Upper lobe of left lung (tissue), 6 donors: ENCODE data around the gene PPP1R14D. TPM values are rescaled to one million over a fixed set of nuclear protein-coding genes. Genes with fewer than 3 reads are reported as not detected.

Experiments
- ATAC-seq, 2 donors: fragments of 200-7000 bp; cut with Tn5 transposase; one replicate each; pipeline ENCODE4 v1.9.1; 2022; ENCODE audit warnings: mild to moderate bottlenecking in 2 of 2, moderate library complexity in 2 of 2; ENCODE audit not compliant: low FRiP score in 2 of 2
- DNase-seq, 2 donors: peaks; one replicate each; pipeline ENCODE4 v3.0.0-alpha.2; 2019 to 2020
- H3K27ac ChIP-seq, 4 donors: fragments of 200-600 bp; sonication (generic); one replicate each; pipeline ENCODE4 v1.5.1; 2016 to 2019
- H3K27me3 ChIP-seq, 4 donors: fragments of 200-600 bp; sonication (generic); one replicate each; pipeline ENCODE4 v1.5.1; 2017 to 2019
- H3K36me3 ChIP-seq, 4 donors: fragments of 200-600 bp; sonication (generic); one replicate each; pipeline ENCODE4 v1.5.1; 2016 to 2019
- H3K4me1 ChIP-seq, 4 donors: fragments of 200-600 bp; sonication (generic); one replicate each; pipeline ENCODE4 v1.5.1; 2018 to 2019
- H3K4me3 ChIP-seq, 4 donors: fragments of 200-600 bp; sonication (generic); one replicate each; pipeline ENCODE4 v1.5.1; 2017 to 2019; ENCODE audit warnings: mild to moderate bottlenecking in 2 of 4, moderate library complexity in 1 of 4
- H3K9me3 ChIP-seq, 4 donors: fragments of 200-600 bp; sonication (generic); one replicate each; pipeline ENCODE4 v1.5.1; 2018 to 2019
- CTCF ChIP-seq, 6 experiments: fragments of 450-650 bp in 4 of 6; fragments of 200-600 bp in 2 of 6; sonication (generic) in 2 of 6; IDR thresholded peaks; one replicate each; pipeline ENCODE4 v1.5.1; 2016 to 2019; ENCODE audit warnings: antibody characterized with exemption in 6 of 6
- EP300 ChIP-seq, 4 donors: sonication (generic); formaldehyde crosslinking; IDR thresholded peaks; one replicate each; pipeline ENCODE4 v1.5.1; 2017; ENCODE audit warnings: antibody characterized with exemption in 4 of 4, control low read depth in 2 of 4
- POLR2A ChIP-seq, 4 donors: fragments of 450-650 bp; IDR thresholded peaks; one replicate each; pipeline ENCODE4 v1.5.1; 2016 to 2017; ENCODE audit warnings: antibody characterized with exemption in 4 of 4, mild to moderate bottlenecking in 2 of 4
- POLR2AphosphoS5 ChIP-seq, 2 donors: sonication (generic); formaldehyde crosslinking; IDR thresholded peaks; one replicate each; pipeline ENCODE4 v1.5.1; 2017; ENCODE audit warnings: antibody characterized with exemption in 2 of 2
- WGBS, 2 donors: methylation state at CpG; one replicate each; pipeline ENCODE4 v1.1.5; 2017 to 2018; 5-methylcytosine and 5-hydroxymethylcytosine counted together
- total RNA-seq, 6 donors: library from RNA; depleted of rRNA in 4 of 6; stranded (reverse); fragments of >200 nt in 4 of 6; gene quantifications; one replicate each; pipeline versions ENCODE4 v1.1.0 to v1.2.1, GENCODE V29; 2016 to 2021
- donor health status: DM: no; HTN: no; CAD: no; lungs with moderate emphysema.
- donor health status: DM: no; HTN: yes; CAD: no; lungs with severe emphysema.

Gene PPP1R14D
- total RNA-seq, 6 donors from 2014 or later, result 0.34 to 3.3 TPM; not detected in 4

- H3K27ac ChIP-seq, result peak overlapping the region in 1 of 4 donors; percentile 29
- WGBS, 2 donors, result 83 to 94% methylated on average over 3 of the region's 3 CpGs
- H3K4me3 ChIP-seq, result no peak overlapping the region
- DNase-seq (no peak), ATAC-seq (no peak)
- peaks cover 31 to 54% (median 43%) of the 10 kb centered on the region in 4 donors for H3K4me1 ChIP-seq
- H3K36me3 ChIP-seq, result peaks cover 0 to 12% (median 6%) of the 10 kb centered on the region in 4 donors
- TF ChIP-seq POLR2A (IDR thresholded peaks at IDR 0.05) (no peak), CTCF (IDR thresholded peaks at IDR 0.05) (no peak)
- no peaks in the 10 kb centered on the region for H3K9me3 ChIP-seq
- H3K27me3 ChIP-seq, result no peaks in the 10 kb centered on the region
Observed at GRCh38 chr15:40790718-40791117, 37.8 kb downstream of the PPP1R14D start.

DNA sequence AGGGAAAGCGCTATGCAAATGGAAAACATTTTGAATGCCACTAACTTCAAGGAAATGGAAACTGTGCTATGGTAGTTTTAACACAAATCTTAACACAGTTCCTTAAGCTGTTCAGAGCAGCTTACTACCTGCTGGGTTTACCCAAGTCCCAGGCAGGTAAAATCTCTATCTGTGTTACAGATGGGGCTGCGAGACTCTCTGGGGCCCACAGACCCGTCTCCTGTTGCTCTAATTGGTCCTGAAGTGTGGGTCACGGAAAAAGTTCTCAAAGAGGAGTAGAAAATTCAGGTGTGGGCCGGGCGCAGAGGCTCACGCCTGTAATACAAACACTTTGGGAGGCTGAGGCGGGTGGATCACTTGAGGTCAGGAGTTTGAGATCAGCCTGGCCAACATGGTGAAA, 38.5 kb downstream of the PPP1R14D start:
- Histone ChIP-seq H3K27me3 (no peaks in the 10 kb centered on the region), H3K9me3 (no peaks in the 10 kb centered on the region), H3K36me3 (peaks cover 0 to 12% (median 6%) of the 10 kb centered on the region in 4 donors), H3K27ac (peak overlapping the region in 2 of 4 donors; percentile 29 to 48), H3K4me3 (no peak overlapping the region), H3K4me1 (peaks cover 30 to 46% (median 40%) of the 10 kb centered on the region in 4 donors)
- TF ChIP-seq CTCF (IDR thresholded peaks at IDR 0.05), result no peak
- no peak for TF ChIP-seq POLR2A (IDR thresholded peaks at IDR 0.05)
- no peak for TF ChIP-seq EP300 (IDR thresholded peaks at IDR 0.05)
- TF ChIP-seq POLR2AphosphoS5 (IDR thresholded peaks at IDR 0.05), result no peak
- 73 to 79% methylated on average over 8 of the region's 8 CpGs for WGBS, 2 donors
- ATAC-seq (no peak), DNase-seq (peak in 1 of 2 donors; percentile 33)

DNA sequence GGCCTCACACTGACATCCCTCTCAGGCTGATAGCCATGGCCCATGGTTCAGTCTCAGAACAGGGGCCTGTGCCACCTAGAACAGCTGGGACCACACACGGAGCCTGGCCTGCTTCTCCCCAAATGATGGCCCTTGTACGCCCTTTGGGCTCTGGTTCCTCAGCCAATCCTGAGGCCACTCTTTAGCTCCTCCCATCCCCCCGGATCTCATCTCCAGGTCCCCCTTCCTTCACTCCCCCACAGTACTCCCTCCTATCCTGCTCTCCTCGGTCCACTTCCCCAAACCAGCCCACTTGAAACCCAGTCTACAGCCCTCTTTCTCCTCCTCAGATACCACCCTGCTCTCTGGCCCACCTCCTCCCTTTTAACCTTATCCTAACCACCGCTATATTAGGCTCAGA, 39.4 kb downstream of the PPP1R14D start:
- no peak for TF ChIP-seq POLR2A (IDR thresholded peaks at IDR 0.05)
- no peak for TF ChIP-seq POLR2AphosphoS5 (IDR thresholded peaks at IDR 0.05)
- no peak for TF ChIP-seq CTCF (IDR thresholded peaks at IDR 0.05)
- no peak for TF ChIP-seq EP300 (IDR thresholded peaks at IDR 0.05)
- Histone ChIP-seq H3K27ac (peak overlapping the region; percentile 23 to 75 (median 61)), H3K4me3 (no peak overlapping the region), H3K36me3 (peaks cover 0 to 12% (median 6%) of the 10 kb centered on the region in 4 donors), H3K27me3 (no peaks in the 10 kb centered on the region), H3K9me3 (no peaks in the 10 kb centered on the region), H3K4me1 (peaks cover 30 to 43% (median 38%) of the 10 kb centered on the region in 4 donors)
- DNase-seq (no peak), ATAC-seq (no peak)
- 68 to 83% methylated on average over 5 of the region's 5 CpGs for WGBS, 2 donors

DNA sequence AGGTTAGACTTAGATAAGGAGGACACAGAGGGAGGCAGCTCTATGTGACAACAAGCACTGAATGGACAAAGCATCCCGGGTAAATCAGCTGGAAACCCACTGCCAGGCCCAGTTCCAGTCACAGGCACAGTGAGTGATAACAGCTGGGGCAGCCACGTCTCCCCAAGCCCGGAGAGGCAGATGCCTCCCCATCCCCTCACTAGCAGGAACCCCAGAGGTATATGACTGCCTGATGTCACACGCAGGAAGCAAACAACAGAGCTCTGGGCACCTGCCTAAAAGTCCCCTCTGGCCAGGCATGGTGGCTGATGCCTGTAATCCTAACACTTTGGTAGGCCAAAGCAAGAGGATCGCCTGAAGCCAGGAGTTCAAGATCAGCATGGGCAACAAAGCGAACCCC, 40.5 kb downstream of the PPP1R14D start:
- 69 to 73% methylated on average over 6 of the region's 6 CpGs for WGBS, 2 donors
- no peak overlapping the region for H3K4me3 ChIP-seq
- no peak for TF ChIP-seq POLR2A (IDR thresholded peaks at IDR 0.05)
- TF ChIP-seq CTCF (IDR thresholded peaks at IDR 0.05), result no peak
- TF ChIP-seq POLR2AphosphoS5 (IDR thresholded peaks at IDR 0.05), result no peak
- no peak for TF ChIP-seq EP300 (IDR thresholded peaks at IDR 0.05)
- H3K9me3 ChIP-seq, result no peaks in the 10 kb centered on the region
- H3K4me1 ChIP-seq, result peaks cover 27 to 39% (median 35%) of the 10 kb centered on the region in 4 donors
- peak overlapping the region; percentile 64 to 82 (median 78) for H3K27ac ChIP-seq
- DNase-seq, result no peak
- no peaks in the 10 kb centered on the region for H3K27me3 ChIP-seq
- no peak for ATAC-seq
- H3K36me3 ChIP-seq, result peaks cover 0 to 12% (median 6%) of the 10 kb centered on the region in 4 donors

DNA sequence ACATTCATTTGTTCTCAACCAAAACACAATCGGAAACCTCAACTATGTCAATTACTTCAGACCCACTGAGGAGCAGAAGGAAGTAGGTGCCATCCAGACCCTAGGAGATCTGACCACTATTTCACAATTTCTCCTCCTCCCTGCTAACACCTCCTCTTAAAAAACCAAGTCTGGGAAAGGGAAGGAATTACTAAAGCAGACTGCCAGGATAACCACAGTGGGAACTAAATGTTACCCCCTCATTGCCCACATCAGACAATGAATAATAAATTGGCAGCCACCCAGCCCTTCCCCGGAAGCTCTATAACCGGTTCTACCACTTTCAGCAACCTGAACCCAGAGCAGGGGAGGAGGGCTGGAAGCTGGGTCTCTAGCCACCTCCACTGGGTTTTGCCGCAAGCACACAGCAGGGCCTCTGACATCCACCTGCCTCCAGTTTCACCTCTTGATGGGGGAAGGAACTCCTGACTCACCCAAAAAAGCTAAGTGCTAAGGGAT, 41.1 kb downstream of the PPP1R14D start:
- WGBS, 2 donors, result 14 to 29% methylated on average over 4 of the region's 4 CpGs
- H3K27me3 ChIP-seq, result no peaks in the 10 kb centered on the region
- ATAC-seq, result peak; percentile 61 to 63
- peak overlapping the region; percentile 64 to 82 (median 78) for H3K27ac ChIP-seq
- H3K9me3 ChIP-seq, result no peaks in the 10 kb centered on the region
- peaks cover 27 to 39% (median 35%) of the 10 kb centered on the region in 4 donors for H3K4me1 ChIP-seq
- DNase-seq, result peak in 1 of 2 donors; percentile 76
- peaks cover 0 to 11% (median 6%) of the 10 kb centered on the region in 4 donors for H3K36me3 ChIP-seq
- H3K4me3 ChIP-seq, result no peak overlapping the region
- TF ChIP-seq EP300 (IDR thresholded peaks at IDR 0.05) (peak in 1 of 4 donors; percentile 51), POLR2A (IDR thresholded peaks at IDR 0.05) (peak in 1 of 4 donors; percentile 14), CTCF (IDR thresholded peaks at IDR 0.05) (no peak), POLR2AphosphoS5 (IDR thresholded peaks at IDR 0.05) (peak; percentile 14 to 25)
